Neural crest cell (in vitro differentiated cells): Measurements from ENCODE around the gene TMEM212. TPM values are rescaled to one million over a fixed set of nuclear protein-coding genes. Genes with fewer than 3 reads are reported as not detected.

Experiments used
- DNase-seq: peaks from one replicate; pipeline ENCODE4 v3.0.0; 2021; ENCODE audit warnings: low read depth, mixed read lengths, low spot score
- H3K27ac Mint-ChIP-seq: one replicate; pipeline ENCODE4 v1.8.0; 2021; ENCODE audit warnings: mild to moderate bottlenecking, mixed read lengths; ENCODE audit not compliant: unreplicated experiment
- H3K27me3 Mint-ChIP-seq: 2 replicates; pipeline ENCODE4 v1.8.0; 2021; ENCODE audit warnings: low read depth, mild to moderate bottlenecking, mixed read lengths
- H3K36me3 Mint-ChIP-seq: 2 replicates; pipeline ENCODE4 v1.8.0; 2021; ENCODE audit warnings: low read depth, mild to moderate bottlenecking, mixed read lengths
- H3K4me1 Mint-ChIP-seq: 2 replicates; pipeline ENCODE4 v1.8.0; 2021; ENCODE audit warnings: mixed read lengths
- H3K4me3 Mint-ChIP-seq: one replicate; pipeline ENCODE4 v1.8.0; 2021; ENCODE audit warnings: mild to moderate bottlenecking, mixed read lengths
- H3K9me3 Mint-ChIP-seq: 2 replicates; pipeline ENCODE4 v1.8.0; 2021; ENCODE audit warnings: mixed read lengths
- total RNA-seq: library from RNA; stranded (reverse); gene quantifications from 2 replicates; pipeline ENCODE4 v1.2.1, GENCODE V29; 2021
- TF ChIP-seq, protein P1 (sequence below): fragments of 200-600 bp; sonication (generic); conservative IDR thresholded peaks from 2 replicates; pipeline ENCODE4 v1.5.0; 2021; ENCODE audit warnings: antibody characterized with exemption, mild to moderate bottlenecking

Gene TMEM212
- total RNA-seq, 1 donor from 2014 or later = not detected

- H3K9me3 Mint-ChIP-seq = peaks cover 3% of the 10 kb centered on the region
- no peaks in the 10 kb centered on the region for H3K27me3 Mint-ChIP-seq
- DNase-seq = no peak
- no peak overlapping the region for H3K4me3 Mint-ChIP-seq
- H3K36me3 Mint-ChIP-seq = no peaks in the 10 kb centered on the region
- H3K4me1 Mint-ChIP-seq = peaks cover 13% of the 10 kb centered on the region
- TF ChIP-seq, protein P1, sequence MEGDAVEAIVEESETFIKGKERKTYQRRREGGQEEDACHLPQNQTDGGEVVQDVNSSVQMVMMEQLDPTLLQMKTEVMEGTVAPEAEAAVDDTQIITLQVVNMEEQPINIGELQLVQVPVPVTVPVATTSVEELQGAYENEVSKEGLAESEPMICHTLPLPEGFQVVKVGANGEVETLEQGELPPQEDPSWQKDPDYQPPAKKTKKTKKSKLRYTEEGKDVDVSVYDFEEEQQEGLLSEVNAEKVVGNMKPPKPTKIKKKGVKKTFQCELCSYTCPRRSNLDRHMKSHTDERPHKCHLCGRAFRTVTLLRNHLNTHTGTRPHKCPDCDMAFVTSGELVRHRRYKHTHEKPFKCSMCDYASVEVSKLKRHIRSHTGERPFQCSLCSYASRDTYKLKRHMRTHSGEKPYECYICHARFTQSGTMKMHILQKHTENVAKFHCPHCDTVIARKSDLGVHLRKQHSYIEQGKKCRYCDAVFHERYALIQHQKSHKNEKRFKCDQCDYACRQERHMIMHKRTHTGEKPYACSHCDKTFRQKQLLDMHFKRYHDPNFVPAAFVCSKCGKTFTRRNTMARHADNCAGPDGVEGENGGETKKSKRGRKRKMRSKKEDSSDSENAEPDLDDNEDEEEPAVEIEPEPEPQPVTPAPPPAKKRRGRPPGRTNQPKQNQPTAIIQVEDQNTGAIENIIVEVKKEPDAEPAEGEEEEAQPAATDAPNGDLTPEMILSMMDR = no peak
- H3K27ac Mint-ChIP-seq = no peak overlapping the region
Measured at GRCh38 chr3:171865191-171865865, 22.2 kb downstream of the TMEM212 start.

- no peak for DNase-seq
- H3K36me3 Mint-ChIP-seq = no peaks in the 10 kb centered on the region
Measured at GRCh38 chr3:171867981-171868380, 24.8 kb downstream of the TMEM212 start.

DNA sequence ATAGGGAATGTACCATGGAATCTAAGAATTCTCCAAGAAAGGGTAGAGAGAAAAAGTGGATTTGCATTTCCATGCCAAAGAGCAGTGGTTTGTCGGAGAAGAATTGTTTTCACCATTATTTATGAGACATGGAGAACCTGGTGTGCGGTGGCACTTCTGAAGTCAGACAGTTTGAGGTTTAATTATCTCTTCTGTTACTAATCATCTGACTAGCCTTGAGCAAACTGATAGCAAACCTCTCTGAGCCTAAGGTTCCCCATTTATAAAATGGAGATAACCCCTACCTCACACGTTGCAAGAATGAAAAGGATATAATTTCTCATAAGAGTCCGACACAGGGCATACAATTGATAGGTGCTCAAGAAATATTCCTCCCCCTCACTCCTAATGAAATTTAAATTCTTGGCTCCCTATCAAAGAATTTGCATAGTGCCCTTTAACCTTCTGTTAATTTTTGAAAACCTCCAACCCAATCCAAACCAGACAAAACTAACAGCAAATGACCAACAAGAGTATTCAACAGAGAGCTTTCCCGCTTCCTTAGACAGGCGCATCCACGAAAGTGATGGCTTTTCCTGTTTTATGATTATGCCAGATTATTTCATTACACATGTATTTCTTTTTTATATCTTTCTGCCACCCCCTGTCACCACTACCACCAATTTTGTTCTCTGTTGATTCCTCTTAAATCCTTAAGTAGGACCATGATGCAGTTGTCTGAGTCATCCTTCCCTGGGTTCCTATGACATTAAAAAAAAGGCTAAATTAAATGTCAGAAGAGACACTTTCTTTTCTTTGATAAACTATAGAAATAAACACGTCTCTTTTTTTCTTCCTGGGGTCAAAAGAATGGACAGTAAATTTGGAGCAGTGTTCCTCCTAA is 28.5 kb downstream of the TMEM212 start:
- TF ChIP-seq, protein P1 = no peak
- Mint-ChIP-seq H3K27me3 (no peaks in the 10 kb centered on the region), H3K36me3 (no peaks in the 10 kb centered on the region), H3K27ac (no peak overlapping the region), H3K4me3 (no peak overlapping the region), H3K9me3 (peaks cover 3% of the 10 kb centered on the region), H3K4me1 (peaks cover 14% of the 10 kb centered on the region)
- no peak for DNase-seq

More at GRCh38 chr3:171867981-171868380, 24.8 kb downstream of the TMEM212 start:
- peaks cover 9% of the 10 kb centered on the region for H3K4me1 Mint-ChIP-seq
- peaks cover 3% of the 10 kb centered on the region for H3K9me3 Mint-ChIP-seq
- H3K4me3 Mint-ChIP-seq = no peak overlapping the region
- TF ChIP-seq, protein P1 = peak; percentile 49
- H3K27me3 Mint-ChIP-seq = no peaks in the 10 kb centered on the region
- H3K27ac Mint-ChIP-seq = no peak overlapping the region

- TF ChIP-seq, protein P1 = no peak
- H3K27me3 Mint-ChIP-seq = no peaks in the 10 kb centered on the region
- no peak overlapping the region for H3K4me3 Mint-ChIP-seq
- H3K36me3 Mint-ChIP-seq = no peaks in the 10 kb centered on the region
- peaks cover 19% of the 10 kb centered on the region for H3K4me1 Mint-ChIP-seq
- H3K9me3 Mint-ChIP-seq = no peaks in the 10 kb centered on the region
- no peak for DNase-seq
- no peak overlapping the region for H3K27ac Mint-ChIP-seq
Measured at GRCh38 chr3:171873580-171873979, 30.4 kb downstream of the TMEM212 start.

GRCh38 chr3:171874251-171874681 is 31.1 kb downstream of the TMEM212 start:
- no peak for DNase-seq
- TF ChIP-seq, protein P1 = no peak
- peak overlapping the region; percentile 91 for H3K27ac Mint-ChIP-seq
- H3K4me3 Mint-ChIP-seq = no peak overlapping the region
- no peaks in the 10 kb centered on the region for H3K27me3 Mint-ChIP-seq
- no peaks in the 10 kb centered on the region for H3K36me3 Mint-ChIP-seq
- peaks cover 26% of the 10 kb centered on the region for H3K4me1 Mint-ChIP-seq
- H3K9me3 Mint-ChIP-seq = no peaks in the 10 kb centered on the region
